Non-pigmented ciliary epithelial cell (primary cell): ENCODE measurements around the gene GPR42.
"Not testable (repeated sequence)": the region's sequence is repeated elsewhere in the genome, so short reads cannot be mapped to it uniquely, and the experiment has no call there.

Source experiments
- DNase-seq: peaks from one replicate; pipeline ENCODE4 v3.0.0-alpha.2; 2010; ENCODE audit warnings: low read depth

The GPR42 gene

DNA sequence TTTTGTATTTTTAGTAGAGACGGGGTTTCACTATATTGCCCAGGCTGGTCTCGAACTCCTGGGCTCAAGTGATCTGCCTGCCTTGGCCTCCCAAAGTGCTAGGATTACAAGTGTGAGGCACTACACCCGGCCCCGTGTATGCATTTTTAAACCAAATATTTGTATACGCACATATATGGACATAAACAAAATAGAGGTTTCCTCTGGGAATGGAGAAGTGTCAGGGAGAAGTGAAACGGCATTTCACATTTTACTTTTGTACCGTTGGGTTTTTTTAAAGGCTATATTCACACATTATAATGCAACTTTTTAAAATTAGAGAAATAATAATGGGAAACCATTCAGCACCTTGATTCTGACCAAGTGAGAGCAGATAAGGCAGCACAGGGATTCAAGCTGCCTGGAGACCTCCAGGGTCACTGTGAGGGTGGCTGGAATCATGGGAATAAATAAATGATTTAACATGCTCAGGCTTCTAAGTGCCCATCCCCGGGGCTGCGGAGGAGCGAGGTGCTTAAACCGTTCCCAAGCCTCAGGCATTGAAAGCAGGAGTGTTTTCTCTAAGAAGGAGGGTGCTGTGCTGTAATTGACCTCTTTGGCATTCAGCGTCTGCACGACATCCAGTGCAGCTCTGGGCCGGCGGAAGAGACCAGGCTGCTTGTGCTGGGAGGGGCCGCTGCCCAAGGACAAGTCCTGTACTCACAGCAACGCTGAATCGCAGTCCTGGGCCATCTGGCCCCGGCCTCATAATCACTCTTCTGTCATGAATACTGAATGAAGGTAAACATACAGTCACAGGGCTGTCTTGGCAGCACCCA, 24.7 kb downstream of the GPR42 start:
- no peak for DNase-seq

DNA sequence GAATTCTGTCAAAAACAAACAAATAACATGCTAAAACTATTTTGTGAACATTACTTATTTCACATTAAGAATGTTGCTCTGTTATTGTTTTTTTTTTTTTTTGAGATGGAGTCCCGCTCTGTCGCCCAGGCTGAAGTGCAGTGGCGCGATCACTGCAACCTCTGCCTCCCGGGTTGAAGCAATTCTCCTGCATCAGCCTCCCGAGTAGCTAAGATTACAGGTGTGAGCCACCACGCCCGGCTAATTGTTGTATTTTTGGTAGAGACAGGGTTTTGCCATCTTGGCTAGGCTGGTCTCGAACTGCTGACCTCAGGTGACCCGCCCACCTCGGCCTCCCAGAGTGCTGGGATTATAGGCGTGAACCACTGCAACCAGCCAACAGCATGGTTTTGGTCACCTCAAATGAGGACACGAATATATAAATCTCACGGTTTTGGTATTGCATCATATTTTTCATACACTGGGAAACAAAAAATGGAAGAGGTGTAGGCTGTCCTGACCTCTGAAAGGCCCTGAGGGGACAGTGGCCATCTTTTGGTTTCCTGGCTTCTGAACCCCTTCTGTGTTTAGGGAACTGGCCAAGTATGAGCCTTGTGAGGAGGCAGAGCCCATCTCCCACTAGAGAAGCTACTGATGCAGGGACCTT, 25.5 kb downstream of the GPR42 start:
- DNase-seq: no peak

DNA sequence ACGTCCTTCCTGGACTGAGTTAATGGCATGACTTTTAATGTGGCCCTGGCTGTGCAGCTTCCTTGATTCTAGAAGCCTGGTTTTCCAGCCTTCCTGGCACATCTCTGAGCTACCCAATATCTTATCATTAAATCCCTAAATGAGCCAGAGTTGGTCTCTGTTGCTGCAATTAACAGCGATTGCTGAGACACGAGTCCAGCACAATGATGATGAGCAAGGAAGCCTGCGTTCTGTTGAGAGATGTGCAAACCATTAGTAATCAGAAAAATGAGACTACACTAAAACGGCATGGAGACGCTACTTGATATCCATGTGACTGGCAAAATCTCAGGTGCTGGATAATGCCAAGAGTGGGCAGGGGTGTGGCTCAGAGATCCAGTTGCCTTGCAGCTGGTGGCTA, 26.2 kb downstream of the GPR42 start:
- DNase-seq: no peak

DNA sequence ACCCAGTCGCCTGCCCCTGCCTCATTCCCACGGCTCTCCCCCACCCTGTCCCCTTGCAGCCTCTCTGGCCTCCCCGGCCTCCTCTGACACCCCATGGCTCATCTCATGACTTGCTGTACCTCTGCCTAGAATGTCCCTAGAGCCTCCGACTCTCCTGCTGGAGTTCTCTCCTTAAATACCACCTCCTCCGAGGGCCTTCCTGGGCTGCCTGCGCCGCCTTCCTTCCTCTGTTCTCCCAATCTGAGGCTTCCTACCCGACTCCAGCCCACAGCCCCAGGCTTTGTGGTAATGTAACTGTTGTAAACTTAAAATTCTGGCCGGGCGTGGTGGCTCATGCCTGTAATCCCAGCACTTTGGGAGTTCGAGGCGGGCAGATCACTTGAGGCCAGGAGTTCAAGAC, 27.7 kb downstream of the GPR42 start:
- no peak for DNase-seq

DNA sequence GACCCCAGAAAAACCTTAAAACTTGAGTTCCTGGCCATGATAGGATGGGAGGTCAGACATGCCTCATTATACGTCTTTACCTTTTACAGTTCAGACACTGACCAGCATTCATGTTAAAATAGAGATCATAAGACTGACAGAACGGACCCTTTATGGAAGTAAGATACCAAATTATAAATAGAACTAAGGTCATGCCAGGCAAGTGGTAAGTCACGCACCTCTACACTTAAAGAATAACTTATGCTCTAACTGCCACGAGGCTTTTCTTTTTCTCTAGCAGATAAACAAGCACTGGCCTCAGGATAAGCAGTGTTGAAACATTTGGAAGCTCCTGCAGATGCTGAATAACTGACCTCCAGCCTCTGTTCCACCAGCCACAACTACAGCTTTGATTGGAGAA, 28.4 kb downstream of the GPR42 start:
- no peak for DNase-seq

DNA sequence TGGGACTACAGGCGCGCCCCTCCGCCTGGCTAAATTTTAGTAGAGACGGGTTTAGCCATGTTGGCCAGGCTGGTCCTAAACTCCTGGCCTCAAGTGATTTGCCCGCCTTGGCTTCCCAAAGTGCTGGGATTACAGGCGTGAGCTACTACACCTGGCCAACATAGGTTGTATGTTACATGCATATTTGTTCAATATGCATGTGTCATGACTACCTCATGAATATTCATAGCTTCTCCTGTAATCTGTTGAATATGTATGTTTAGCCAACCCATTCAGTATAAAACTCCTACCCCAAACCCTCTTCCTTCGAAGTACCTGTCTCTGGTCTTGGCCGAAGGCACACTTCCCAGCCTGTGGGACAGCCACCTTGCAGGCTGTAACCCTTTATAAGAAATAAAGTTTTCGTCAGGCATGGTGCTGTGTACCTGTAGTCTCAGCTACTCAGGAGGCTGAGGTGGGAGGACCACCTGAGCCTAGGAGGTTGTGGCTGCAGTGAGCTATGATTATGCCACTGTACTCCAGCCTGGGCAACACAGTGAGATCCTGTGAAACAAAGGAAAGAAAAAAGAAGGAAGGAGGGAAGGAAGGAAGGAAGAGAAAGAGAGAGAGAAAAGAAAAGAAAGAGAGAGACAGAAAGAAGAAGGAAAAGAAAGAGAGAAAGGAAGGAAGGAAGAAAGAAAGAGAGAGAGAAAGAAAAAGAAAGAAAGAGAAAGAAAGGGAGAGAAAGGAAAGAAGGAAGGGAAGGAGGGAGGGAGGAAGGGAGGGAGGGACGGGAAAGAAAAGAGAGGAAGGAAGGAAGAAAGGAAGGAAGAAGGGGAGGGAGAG, 29.3 kb downstream of the GPR42 start:
- DNase-seq: no peak

DNA sequence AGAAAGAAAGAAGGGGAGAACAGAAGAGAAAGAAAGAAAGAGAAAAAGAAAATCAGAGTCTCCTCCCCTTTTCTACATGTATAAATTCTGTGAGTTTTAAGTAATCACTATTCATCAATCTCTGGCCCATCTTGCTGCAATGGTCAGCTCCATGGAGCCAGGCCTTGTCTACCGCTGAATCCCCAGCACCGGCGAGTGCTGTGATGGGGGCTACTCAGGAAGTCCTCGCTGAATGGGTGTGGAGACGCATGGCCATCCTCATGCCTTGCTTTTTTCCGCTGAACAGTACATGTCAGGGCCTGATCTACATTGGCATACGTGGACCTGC, 29.9 kb downstream of the GPR42 start:
- no peak for DNase-seq

DNA sequence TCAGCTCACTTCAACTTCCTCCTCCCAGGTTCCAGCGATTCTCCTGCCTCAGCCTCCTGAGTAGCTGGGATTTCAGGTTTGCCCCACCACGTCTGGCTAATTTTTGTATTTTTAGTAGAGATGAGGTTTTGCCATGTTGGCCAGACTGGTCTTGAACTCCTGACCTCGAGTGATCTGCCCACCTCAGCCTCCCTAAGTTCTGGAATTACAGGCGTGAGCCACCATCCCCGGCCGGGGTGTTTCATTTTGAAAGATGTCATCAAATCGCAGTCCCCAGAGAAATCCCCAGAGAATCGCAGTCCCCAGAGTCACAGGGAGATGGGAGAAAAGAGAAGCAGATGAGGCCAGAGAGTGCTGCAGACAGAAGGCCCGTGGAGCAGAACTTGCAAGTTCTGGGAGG, 30.5 kb downstream of the GPR42 start:
- DNase-seq: not testable (repeated sequence)

DNA sequence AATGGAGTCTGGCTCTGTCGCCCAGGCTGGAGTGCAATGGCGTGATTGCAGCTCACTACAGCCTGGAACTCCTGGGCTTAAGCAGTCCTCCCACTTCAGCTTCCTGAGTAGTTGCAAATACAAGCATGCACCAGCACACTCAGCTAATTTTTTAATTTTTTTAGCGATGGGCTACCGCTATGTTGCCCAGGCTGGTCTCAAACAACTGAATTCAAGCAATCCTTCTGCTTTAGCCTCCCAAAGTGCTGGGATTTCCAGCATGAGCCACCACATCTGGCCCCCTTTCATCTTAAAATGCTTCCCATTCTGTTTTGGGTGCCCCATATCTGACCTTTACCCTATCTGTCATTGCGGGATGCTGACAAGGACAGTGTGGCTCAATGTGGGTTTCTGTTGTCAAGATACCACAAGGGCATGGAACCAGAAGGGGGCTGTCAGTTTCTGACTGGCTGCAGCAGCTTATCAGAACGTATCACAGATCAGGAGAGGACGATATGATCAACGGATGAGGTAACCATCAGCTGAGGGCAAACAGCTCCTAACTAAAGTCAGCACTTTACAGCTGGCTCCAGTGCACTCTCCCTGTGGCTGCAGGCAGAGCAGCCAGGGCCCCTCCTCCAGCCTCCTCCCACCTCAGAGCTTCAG, 32.4 kb downstream of the GPR42 start:
- no peak for DNase-seq

DNA sequence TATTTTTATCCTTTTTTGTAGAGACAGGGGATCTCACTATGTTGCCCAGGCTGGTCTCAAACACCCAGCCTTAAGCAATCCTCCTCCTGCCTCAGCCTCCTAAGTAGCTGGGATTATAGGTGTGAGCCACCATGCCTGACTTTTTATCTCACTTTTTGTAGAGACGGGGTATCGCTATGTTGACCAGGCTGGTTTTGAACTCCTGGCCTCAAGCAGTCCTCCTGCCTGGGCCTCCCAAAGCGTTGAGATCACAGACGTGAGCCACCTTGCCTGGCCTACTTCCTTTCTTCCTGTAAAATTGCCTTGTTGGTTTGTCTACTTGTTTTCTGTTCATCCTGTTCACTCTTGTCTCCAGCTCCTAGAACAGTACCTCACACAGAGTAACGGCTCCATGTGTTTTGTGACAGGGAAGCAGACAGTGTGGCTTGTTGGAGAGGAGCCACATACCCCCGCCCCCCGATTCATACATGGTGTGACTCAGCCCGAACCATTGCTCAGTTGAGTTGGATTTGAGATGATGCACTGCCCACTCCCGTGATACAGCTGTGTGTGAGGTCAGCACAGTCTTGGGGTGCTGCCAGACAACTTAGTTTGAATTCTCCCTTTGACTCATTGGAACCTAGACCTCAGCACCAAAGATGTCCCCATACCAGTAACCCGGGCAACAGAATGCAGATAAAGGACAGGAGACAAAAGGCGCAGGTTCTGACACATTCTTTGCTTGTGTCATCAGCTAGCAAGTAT, 34.2 kb downstream of the GPR42 start:
- peak; percentile 42 for DNase-seq

DNA sequence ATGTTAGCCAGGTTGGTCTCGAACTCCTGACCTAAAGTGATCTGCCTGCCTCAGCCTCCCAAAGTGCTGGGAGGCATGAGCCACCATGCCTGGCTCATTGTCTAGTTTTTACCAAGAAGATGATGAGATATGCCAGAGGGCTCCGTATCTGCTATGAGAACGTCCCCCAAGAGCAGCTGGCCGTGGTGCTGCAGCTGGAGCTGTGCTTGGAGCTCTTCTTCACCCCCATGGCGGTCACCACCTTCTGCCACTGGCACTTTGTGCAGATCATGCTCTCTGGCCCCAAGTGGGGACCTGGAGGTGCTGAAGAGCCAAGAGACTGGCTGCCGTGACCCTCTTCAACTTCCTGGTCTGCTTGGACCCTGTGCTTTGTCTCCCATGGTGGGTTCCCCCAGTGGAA, 36.8 kb downstream of the GPR42 start:
- no peak for DNase-seq

DNA sequence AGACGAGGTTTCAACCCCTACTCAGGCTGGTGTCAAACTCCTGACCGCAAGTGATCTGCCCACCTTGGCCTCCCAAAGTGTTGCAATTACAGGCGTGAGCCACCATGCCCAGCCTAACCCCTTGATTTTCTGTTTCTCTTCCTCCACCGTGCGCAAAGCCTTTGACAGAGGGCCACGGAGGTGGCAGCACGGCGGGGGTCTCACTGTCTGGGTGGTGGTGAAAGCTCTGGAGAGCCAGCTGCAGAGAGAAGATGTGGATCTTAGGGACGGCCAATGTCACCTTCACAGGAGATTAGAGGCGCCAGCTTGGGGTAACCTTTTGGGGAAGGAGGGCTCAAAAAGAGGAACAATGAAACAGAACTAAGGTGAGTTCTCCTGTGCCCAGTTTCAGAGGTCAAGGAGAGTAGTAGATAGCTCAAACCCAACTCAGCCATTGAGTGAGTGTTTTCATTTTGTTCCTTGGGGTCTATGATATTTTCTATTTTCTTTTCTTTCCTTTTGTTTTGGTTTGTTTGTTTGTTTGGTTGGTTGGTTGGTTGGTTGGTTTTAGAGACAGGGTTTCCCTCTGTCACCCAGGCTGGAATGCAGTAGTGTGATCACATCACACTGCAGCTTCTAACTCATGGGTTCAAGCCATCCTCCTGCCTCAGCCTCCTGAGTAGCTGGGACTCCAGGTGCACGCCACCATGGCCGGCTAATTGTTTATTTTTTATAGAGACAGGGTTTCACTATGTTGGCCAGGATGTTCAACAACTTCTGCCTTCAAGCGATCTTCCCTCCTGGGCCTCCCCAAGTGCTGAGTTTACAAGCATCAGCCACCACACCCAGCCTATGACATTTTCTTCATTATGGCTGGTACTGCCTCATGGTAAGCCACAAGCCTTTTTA, 37.7 kb downstream of the GPR42 start:
- DNase-seq: no peak

DNA sequence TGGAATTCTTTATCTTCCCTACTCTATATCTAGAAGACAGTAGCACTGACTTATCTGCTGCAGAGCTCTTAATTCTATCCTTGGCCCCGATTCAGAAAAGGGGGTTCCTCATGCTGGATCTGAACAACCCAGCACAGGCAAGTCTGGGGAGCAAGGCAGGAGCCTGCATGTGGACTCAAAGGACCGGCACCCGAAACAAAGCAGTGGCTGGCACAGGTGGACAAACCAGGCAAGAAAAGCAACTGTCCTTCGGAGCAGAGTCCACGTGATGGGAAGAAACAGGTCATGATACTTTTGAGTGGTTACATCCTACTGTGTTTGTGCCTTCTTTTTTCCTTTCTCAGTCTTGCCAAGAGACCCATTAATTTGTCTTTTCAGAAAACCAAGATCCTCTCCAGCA, 38.3 kb downstream of the GPR42 start:
- DNase-seq: no peak

DNA sequence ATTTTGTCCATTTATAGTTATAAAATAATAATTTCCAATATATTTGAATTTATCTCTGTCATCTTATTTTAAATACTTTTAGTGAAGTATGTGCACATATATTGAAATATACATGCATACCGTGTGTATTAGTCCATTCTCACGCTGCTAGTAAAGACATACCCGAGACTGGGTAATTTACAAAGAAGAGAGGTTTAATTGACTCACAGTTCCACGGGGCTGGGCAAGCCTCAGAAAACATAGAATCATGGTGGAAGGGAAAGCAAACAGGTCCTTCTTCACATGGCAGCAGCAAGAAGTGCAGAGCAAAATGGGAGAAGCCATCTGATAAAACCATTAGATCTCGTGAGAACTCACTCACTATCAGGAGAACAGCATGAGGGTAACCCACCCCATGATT, 39.6 kb downstream of the GPR42 start:
- DNase-seq: no peak

DNA sequence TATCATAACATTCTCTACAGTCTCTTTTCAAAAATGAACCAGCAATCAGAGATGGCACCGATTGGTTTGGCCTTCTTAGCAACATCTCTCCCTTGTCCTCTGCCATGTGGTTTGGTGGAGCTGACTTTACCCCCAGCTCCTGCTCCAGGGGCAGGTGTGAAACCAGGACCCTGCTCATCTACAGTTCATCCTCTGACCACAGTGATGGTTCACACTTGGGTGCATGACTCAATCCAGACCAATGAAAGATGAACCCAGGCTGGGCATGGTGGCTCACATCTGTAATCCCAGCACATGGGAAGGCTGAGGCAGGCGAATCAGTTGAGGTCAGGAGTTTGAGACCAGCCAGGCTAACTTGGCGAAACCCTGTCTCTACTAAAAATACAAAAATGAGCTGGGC, 43.6 kb downstream of the GPR42 start:
- DNase-seq: no peak

DNA sequence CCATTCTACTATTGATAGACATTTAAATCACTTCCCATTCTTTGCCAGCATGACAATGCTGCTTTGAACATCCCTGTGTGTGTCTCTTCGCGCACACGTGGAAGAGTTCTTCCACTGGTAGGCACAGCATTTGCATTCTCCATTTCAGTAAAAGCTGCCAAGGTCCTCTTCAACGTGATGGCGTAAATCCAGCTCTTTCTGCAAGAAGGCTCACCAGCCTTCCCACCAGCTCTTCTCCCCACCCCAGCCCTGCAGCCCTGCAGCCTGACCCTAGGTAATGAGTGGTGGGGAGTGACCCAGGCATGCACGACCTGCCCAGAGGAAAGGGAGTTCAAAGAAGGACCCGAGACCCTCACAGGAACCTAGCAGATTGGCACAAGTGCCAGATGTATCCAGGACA, 45.5 kb downstream of the GPR42 start:
- DNase-seq: no peak

DNA sequence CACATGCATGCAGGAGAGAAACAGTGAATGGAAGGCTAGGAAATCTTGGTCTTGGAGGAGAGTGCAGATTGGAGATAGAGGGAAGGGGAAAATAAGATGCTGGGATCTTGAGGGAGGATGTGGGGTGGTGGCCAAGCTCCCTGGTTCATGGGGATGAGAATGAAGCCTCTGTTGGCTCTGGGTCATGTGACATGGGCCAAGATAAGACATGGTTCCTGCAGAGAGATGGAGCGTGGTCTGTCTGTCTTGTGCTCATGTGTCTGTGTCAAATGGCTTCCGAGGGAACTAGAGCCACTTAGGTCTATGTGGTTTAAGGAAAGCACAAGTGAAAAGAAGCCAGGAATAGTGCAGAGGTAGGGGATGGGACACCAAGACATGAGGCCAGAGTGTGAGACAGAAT, 46.4 kb downstream of the GPR42 start:
- no peak for DNase-seq

DNA sequence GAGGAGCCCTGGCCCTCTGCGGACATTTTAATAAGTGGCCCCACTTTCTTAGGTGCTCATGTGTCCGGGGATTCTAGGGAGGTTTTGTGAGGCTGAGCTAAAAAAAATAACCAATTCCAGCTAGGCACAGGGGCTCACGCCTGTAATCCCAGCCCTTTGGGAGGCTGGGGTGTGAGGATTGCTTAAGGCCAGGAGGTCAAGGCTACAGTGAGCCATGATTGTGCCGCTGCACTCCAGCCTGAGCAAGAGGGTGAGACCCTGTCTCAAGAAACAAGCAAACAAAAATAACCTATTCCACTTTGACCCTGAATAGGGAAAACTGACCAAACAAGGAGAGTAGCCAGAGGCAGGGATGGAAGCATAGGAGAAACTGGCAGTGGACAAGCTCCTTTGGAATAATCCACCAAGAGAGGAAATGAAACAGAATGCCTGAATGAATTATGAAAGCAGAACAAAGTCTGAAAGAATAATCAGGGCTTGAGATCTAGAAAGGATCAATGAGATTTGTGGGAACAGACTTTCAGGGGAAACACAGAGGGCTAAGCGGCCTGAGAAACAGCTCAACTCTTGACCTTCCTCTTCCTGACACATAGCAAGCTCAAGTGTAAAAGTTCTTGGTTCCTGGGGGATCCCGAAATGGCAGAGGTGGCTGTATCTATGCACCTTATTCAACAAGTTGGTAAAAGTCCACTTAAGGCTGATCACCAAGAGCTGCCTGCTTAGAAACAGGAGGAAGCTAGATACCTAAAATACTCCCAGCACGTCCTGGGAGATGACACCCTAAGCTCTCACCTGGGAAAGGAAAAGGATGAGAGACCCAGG, 47.1 kb downstream of the GPR42 start:
- no peak for DNase-seq

DNA sequence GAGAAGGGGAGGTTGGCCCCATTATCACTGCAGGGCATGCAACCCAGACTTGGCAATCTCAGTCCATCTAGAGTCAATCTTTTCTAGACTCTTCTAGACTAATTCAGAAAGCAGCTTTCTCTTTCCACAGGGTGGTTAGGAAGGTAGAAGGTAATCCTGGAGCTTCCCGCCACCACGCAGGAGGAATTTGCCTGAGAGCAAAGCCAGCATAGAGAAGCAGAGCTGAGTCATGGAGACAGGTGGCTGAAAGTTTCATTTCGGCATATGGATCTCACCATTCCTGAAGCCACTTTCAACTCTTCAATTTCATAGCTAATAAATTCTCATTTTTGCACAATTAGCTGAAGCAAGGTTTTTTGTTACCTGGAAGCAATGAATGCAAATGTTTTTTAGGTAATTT, 48.2 kb downstream of the GPR42 start:
- DNase-seq: no peak

DNA sequence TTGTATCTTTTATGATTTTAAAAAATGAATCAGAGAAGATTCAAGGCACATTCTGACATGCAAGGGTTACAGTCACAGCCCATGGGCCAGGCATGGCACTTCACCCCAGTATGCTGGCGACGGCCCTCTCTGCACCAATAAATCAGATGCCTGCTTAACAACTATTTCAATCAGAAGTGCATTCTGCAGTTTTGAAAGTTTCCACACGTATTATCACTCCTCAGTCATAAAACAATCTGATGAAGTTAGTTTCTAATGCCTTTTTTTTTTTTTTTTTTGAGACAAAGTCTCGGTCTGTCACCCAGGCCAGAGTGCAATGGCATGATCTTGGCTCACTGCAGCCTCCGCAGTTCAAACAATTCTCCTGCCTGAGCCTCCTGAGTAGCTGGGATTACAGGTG, 48.9 kb downstream of the GPR42 start:
- no peak for DNase-seq
